K562 (cell line): Measurements from ENCODE around the gene FSTL4. TPM values are rescaled to one million over a fixed set of nuclear protein-coding genes. Genes with fewer than 3 reads are reported as not detected.

Experiments used
- DDX20 ChIP-seq: fragments of 450-650 bp; IDR thresholded peaks from 2 replicates; pipeline ENCODE4 v1.6.1; 2016; ENCODE audit warnings: missing genetic modification characterization, low read depth, mild to moderate bottlenecking, missing compliant biosample characterization, moderate library complexity
- ZBTB11 ChIP-seq, 3 experiments: fragments of 200-800 bp in 1 of 3; fragments of 250-450 bp in 1 of 3; fragments of 450-650 bp in 1 of 3; sonication (Bioruptor Pico) in 1 of 3; sonication (Bioruptor generic) in 1 of 3; formaldehyde crosslinking in 1 of 3; IDR thresholded peaks; 2 replicates each; pipeline versions ENCODE4 v1.6.1 to v1.8.0; 2016 to 2022; ENCODE audit warnings: mild to moderate bottlenecking in 2 of 3, missing genetic modification characterization in 2 of 3, missing compliant biosample characterization in 1 of 3, moderate library complexity in 1 of 3
- ZHX1 ChIP-seq: fragments of 150-350 bp; conservative IDR thresholded peaks from 2 replicates; pipeline ENCODE4 v1.6.1; 2014; ENCODE audit warnings: low read length
- ZNF124 ChIP-seq: sonication (generic); formaldehyde crosslinking; IDR thresholded peaks from 2 replicates; pipeline ENCODE4 v1.8.1; 2022; ENCODE audit warnings: missing genetic modification reagents
- ZNF274 ChIP-seq: IDR thresholded peaks from 2 replicates; pipeline ENCODE4 v1.6.1; 2011; ENCODE audit warnings: low read depth, mild to moderate bottlenecking, low read length, moderate library complexity, borderline replicate concordance
- polyA plus RNA-seq, 8 experiments: library from polyadenylated mRNA; depleted of rRNA in 4 of 8; stranded (reverse) in 5 of 8; unstranded in 3 of 8; fragments of >200 nt; fragmentation: Nextera tagmentation in 2 of 8; fragmentation: Illumina TruSeq in 1 of 8; extraction: Ambion mirVana in 2 of 8; extraction: Trizol in 1 of 8; gene quantifications; 2 replicates each; pipeline versions ENCODE4 v1.2.1 to v1.2.3, GENCODE V29; 2011 to 2014; ENCODE audit warnings: inconsistent platforms in 1 of 8, missing spikeins in 1 of 8
- total RNA-seq, 7 experiments: library from RNA; depleted of rRNA in 6 of 7; stranded (reverse); fragments of >200 nt in 6 of 7; fragmentation: Illumina TruSeq in 2 of 7; extraction: Trizol in 2 of 7; gene quantifications; 2 replicates each; pipeline versions ENCODE4 v1.2.1 to v1.2.3, GENCODE V29; 2011 to 2021; ENCODE audit warnings: low replicate concordance in 1 of 7

Gene FSTL4
- total and polyA plus RNA-seq, 9 of the 15 experiments (the other 6 are each of a cell fraction or from before 2014, with no cell fraction given) = 0.08 to 0.18 (median 0.10) TPM; not detected in 5

GRCh38 chr5:133523013-133523658, 89.2 kb downstream of the FSTL4 start (continued):
- no peak for TF ChIP-seq ZHX1
- no peak for TF ChIP-seq ZNF274
- no peak for TF ChIP-seq DDX20 (tag)
- no peak for TF ChIP-seq ZNF124
- no peak for TF ChIP-seq ZBTB11 (CRISPR knock-in tag; IDR thresholded peaks at IDR 0.05)
- TF ChIP-seq, all 486 proteins: peak for 0
